CD14-positive monocyte (primary cell): ENCODE measurements around the gene GPR34. TPM values are rescaled to one million over a fixed set of nuclear protein-coding genes. Genes with fewer than 3 reads are reported as not detected.

Experiments used
- DNase-seq, 3 donors: peaks; one replicate each; pipeline ENCODE4 v3.0.0-alpha.2; 2011 to 2022
- H2AFZ ChIP-seq: 2 replicates; pipeline ENCODE4 v1.6.0; 2012; ENCODE audit warnings: mild to moderate bottlenecking, low read depth, low read length, inconsistent platforms; ENCODE audit not compliant: insufficient read depth, poor library complexity, severe bottlenecking
- H3K27ac ChIP-seq, 2 donors: 1 replicate in 1 of 2; 2 replicates in 1 of 2; pipeline ENCODE4 v1.5.1; 2012 to 2013; ENCODE audit warnings: low read length in 2 of 2, control low read depth in 1 of 2, inconsistent platforms in 1 of 2, low read depth in 1 of 2, mild to moderate bottlenecking in 1 of 2
- H3K27me3 ChIP-seq, 2 donors: one replicate each; pipeline versions ENCODE4 v1.6.0 to v1.6.1; 2011 to 2013; ENCODE audit warnings: low read length in 2 of 2; ENCODE audit not compliant: control insufficient read depth in 2 of 2, insufficient read depth in 2 of 2
- H3K36me3 ChIP-seq, 2 donors: replicated peaks in 1 of 2; 1 replicate in 1 of 2; 2 replicates in 1 of 2; pipeline versions ENCODE4 v1.5.1 to v1.6.1; 2012 to 2013; ENCODE audit warnings: low read length in 2 of 2, control low read depth in 1 of 2, inconsistent platforms in 1 of 2, mild to moderate bottlenecking in 1 of 2; ENCODE audit not compliant: insufficient read depth in 2 of 2, control insufficient read depth in 1 of 2
- H3K4me1 ChIP-seq, 2 donors: 1 replicate in 1 of 2; 2 replicates in 1 of 2; pipeline versions ENCODE4 v1.5.1 to v1.6.1; 2012 to 2013; ENCODE audit warnings: low read length in 2 of 2, control low read depth in 1 of 2, inconsistent platforms in 1 of 2, mild to moderate bottlenecking in 1 of 2, moderate library complexity in 1 of 2; ENCODE audit not compliant: insufficient read depth in 2 of 2, control insufficient read depth in 1 of 2
- H3K4me2 ChIP-seq: replicated peaks from 2 replicates; pipeline ENCODE3; 2012; ENCODE audit warnings: low read length, moderate library complexity, mild to moderate bottlenecking; ENCODE audit not compliant: poor library complexity, severe bottlenecking; ENCODE audit errors: extremely low read depth
- H3K4me3 ChIP-seq, 3 experiments: fragments of 200-600 bp in 1 of 3; sonication (generic) in 1 of 3; replicated peaks in 1 of 3; 1 replicate in 2 of 3; 2 replicates in 1 of 3; pipeline ENCODE4 v1.5.1; 2011 to 2013; ENCODE audit warnings: low read length in 3 of 3, mild to moderate bottlenecking in 3 of 3, control low read depth in 2 of 3, low read depth in 2 of 3, inconsistent platforms in 1 of 3, moderate library complexity in 1 of 3
- H3K79me2 ChIP-seq: 2 replicates; pipeline ENCODE4 v1.6.0; 2012; ENCODE audit warnings: mild to moderate bottlenecking, control low read depth, inconsistent platforms, low read length, moderate library complexity; ENCODE audit not compliant: insufficient read depth
- H3K9ac ChIP-seq: 2 replicates; pipeline ENCODE4 v1.6.0; 2017; ENCODE audit warnings: low read length, mild to moderate bottlenecking; ENCODE audit not compliant: insufficient read depth, poor library complexity, severe bottlenecking
- H3K9me3 ChIP-seq, 2 donors: replicated peaks in 1 of 2; 1 replicate in 1 of 2; 2 replicates in 1 of 2; pipeline versions ENCODE4 v1.5.1 to v1.6.1; 2012 to 2013; ENCODE audit warnings: low read length in 2 of 2, control low read depth in 1 of 2; ENCODE audit not compliant: control insufficient read depth in 1 of 2, insufficient read depth in 1 of 2
- H4K20me1 ChIP-seq: 2 replicates; pipeline ENCODE4 v1.6.0; 2012; ENCODE audit warnings: mild to moderate bottlenecking, low read length, control low read depth, moderate library complexity; ENCODE audit not compliant: insufficient read depth
- H3K27ac Mint-ChIP-seq, 7 donors: one replicate each; pipeline ENCODE4 v1.8.0; 2020; ENCODE audit warnings: mild to moderate bottlenecking in 7 of 7, mixed read lengths in 7 of 7, moderate library complexity in 6 of 7, inconsistent platforms in 2 of 7
- H3K27me3 Mint-ChIP-seq, 3 donors: one replicate each; pipeline ENCODE4 v1.8.0; 2021 to 2022; ENCODE audit warnings: low read depth in 3 of 3, mild to moderate bottlenecking in 3 of 3, mixed read lengths in 3 of 3, moderate library complexity in 3 of 3, inconsistent platforms in 1 of 3
- H3K36me3 Mint-ChIP-seq, 2 donors: one replicate each; pipeline ENCODE4 v1.8.0; 2020; ENCODE audit warnings: mixed read lengths in 2 of 2, inconsistent platforms in 1 of 2, mild to moderate bottlenecking in 1 of 2
- H3K4me1 Mint-ChIP-seq: one replicate; pipeline ENCODE4 v1.8.0; 2020; ENCODE audit warnings: mild to moderate bottlenecking, mixed read lengths
- H3K4me3 Mint-ChIP-seq, 2 donors: one replicate each; pipeline ENCODE4 v1.8.0; 2020; ENCODE audit warnings: mild to moderate bottlenecking in 2 of 2, mixed read lengths in 2 of 2, moderate library complexity in 1 of 2
- H3K9me3 Mint-ChIP-seq, 7 donors: one replicate each; pipeline ENCODE4 v1.8.0; 2020 to 2022; ENCODE audit warnings: mixed read lengths in 7 of 7, mild to moderate bottlenecking in 6 of 7, moderate library complexity in 6 of 7, inconsistent platforms in 2 of 7
- WGBS: methylation state at CpG from one replicate; pipeline ENCODE4 v1.1.5; 2013; ENCODE audit warnings: missing lambda C conversion rate; ENCODE audit not compliant: insufficient coverage; 5-methylcytosine and 5-hydroxymethylcytosine counted together
- intact Hi-C, 2 donors: fragments of 100-400 bp; cut with micrococcal nuclease; formaldehyde crosslinking; loops; one replicate each; pipeline versions ENCODE4 v1.15.0 to v1.15.1; 2023
- polyA plus RNA-seq, 3 donors: library from polyadenylated mRNA; depleted of rRNA in 1 of 3; unstranded in 2 of 3; stranded (reverse) in 1 of 3; fragments of 300-500 nt in 2 of 3; fragments of >200 nt in 1 of 3; fragmentation: Illumina TruSeq in 2 of 3; gene quantifications; 1 replicate in 2 of 3; 2 replicates in 1 of 3; pipeline ENCODE4 v1.2.3, GENCODE V29; 2012 to 2021
- TF ChIP-seq, protein P1 (sequence below): fragments of 200-600 bp; IDR thresholded peaks from one replicate; pipeline ENCODE4 v1.8.0; 2022; ENCODE audit warnings: antibody characterized with exemption, mild to moderate bottlenecking

Gene GPR34
- polyA plus RNA-seq, 3 donors = 6.1 to 20.3 (median 14.8) TPM

DNA sequence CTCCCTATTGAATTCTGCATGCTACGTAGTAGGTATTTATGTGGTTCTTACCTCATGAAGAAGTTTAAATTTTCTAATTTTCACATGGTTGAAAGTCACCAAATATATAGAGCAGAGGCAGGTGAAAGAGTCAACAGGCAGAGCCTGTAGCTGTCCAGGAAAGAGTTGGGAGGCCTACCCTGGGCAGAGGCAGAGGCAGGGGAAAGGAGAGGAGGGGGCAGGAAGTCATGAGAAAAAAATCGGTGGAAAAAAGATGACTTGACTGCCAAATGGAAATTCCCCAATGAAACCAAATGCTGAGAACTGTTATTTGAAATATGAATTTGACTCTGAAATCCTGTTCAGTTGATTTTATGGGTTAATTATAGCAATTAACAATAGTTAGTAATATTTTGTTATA is 23.1 kb upstream of the GPR34 start:
- Mint-ChIP-seq H3K36me3 (peaks cover 6 to 12% of the 10 kb centered on the region in 2 donors), H3K9me3 (peaks cover 0 to 3% (median 0%) of the 10 kb centered on the region in 7 donors), H3K27ac (peak overlapping the region in 2 of 7 donors; percentile 61 to 62), H3K4me1 (peaks cover 22% of the 10 kb centered on the region), H3K4me3 (no peak overlapping the region), H3K27me3 (peaks cover 0 to 8% (median 0%) of the 10 kb centered on the region in 3 donors)
- Histone ChIP-seq H3K4me3 (no peak overlapping the region), H3K9me3 (no peaks in the 10 kb centered on the region), H2AFZ (no peak overlapping the region), H3K27me3 (peaks cover 0 to 4% of the 10 kb centered on the region in 2 donors), H3K27ac (no peak overlapping the region), H3K4me1 (peaks cover 14 to 17% of the 10 kb centered on the region in 2 donors), H3K36me3 (no peaks in the 10 kb centered on the region), H3K4me2 (no peak overlapping the region), H3K9ac (no peak overlapping the region), H4K20me1 (no peaks in the 10 kb centered on the region), H3K79me2 (no peaks in the 10 kb centered on the region)
- TF ChIP-seq, protein P1, sequence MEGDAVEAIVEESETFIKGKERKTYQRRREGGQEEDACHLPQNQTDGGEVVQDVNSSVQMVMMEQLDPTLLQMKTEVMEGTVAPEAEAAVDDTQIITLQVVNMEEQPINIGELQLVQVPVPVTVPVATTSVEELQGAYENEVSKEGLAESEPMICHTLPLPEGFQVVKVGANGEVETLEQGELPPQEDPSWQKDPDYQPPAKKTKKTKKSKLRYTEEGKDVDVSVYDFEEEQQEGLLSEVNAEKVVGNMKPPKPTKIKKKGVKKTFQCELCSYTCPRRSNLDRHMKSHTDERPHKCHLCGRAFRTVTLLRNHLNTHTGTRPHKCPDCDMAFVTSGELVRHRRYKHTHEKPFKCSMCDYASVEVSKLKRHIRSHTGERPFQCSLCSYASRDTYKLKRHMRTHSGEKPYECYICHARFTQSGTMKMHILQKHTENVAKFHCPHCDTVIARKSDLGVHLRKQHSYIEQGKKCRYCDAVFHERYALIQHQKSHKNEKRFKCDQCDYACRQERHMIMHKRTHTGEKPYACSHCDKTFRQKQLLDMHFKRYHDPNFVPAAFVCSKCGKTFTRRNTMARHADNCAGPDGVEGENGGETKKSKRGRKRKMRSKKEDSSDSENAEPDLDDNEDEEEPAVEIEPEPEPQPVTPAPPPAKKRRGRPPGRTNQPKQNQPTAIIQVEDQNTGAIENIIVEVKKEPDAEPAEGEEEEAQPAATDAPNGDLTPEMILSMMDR = no peak
- WGBS = no CpG with 5 or more reads among the region's 2 CpGs
- intact Hi-C loops = no loop called here
- DNase-seq = no peak

DNA sequence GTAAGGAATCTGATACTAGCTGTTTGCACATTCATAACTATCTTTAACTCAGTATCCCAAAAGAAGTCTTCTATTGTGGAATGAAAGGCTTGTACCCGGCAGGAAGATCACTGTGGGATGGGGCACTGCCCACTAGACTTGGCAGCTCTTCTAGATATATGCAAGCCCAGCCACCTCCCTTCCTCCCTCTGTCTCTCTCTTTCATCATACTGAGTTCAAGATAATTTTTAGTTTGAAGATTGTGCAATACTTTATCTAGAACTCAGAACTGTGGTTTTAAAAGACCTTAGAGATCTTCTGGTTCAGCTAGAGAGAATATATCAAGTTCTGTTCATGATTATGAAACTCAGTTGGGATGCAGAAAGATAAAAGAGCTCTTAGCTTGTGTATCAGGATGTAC is 22.5 kb upstream of the GPR34 start:
- Mint-ChIP-seq H3K4me1 (peaks cover 22% of the 10 kb centered on the region), H3K36me3 (peaks cover 4 to 12% of the 10 kb centered on the region in 2 donors), H3K9me3 (peaks cover 0 to 3% (median 0%) of the 10 kb centered on the region in 7 donors), H3K4me3 (peak overlapping the region in 1 of 2 donors; percentile 48), H3K27me3 (peaks cover 0 to 7% (median 0%) of the 10 kb centered on the region in 3 donors), H3K27ac (peak overlapping the region in 5 of 7 donors; percentile 11 to 75 (median 18))
- peak overlapping the region; percentile 20 for H3K4me2 ChIP-seq
- H3K9me3 ChIP-seq = no peaks in the 10 kb centered on the region
- intact Hi-C loops = no loop called here
- WGBS = no CpG with 5 or more reads among the region's 1 CpG
- no peak overlapping the region for H2AFZ ChIP-seq
- peak overlapping the region in 1 of 2 donors; percentile 22 for H3K27ac ChIP-seq
- H4K20me1 ChIP-seq = no peaks in the 10 kb centered on the region
- H3K4me3 ChIP-seq = peak overlapping the region in 1 of 3 experiments; percentile 3
- H3K36me3 ChIP-seq = no peaks in the 10 kb centered on the region
- peaks cover 0 to 5% of the 10 kb centered on the region in 2 donors for H3K27me3 ChIP-seq
- H3K4me1 ChIP-seq = peaks cover 14 to 17% of the 10 kb centered on the region in 2 donors
- no peak for DNase-seq
- H3K9ac ChIP-seq = no peak overlapping the region
- H3K79me2 ChIP-seq = no peaks in the 10 kb centered on the region
- TF ChIP-seq, protein P1 = no peak
